Measurements from ENCODE around the gene LIMK1.

Gene LIMK1

GRCh38 chr7:74063646-74064045, 20.0 kb upstream of the LIMK1 start:
- Histone ChIP-seq H3K36me3 (no peaks in the 10 kb centered on the region), H3K4me2 (no peak overlapping the region), H3K27ac (no peak overlapping the region), H4K20me1 (no peaks in the 10 kb centered on the region), H3K4me1 (peaks cover 22% of the 10 kb centered on the region), H3K9me3 (no peaks in the 10 kb centered on the region), H3K9ac (no peak overlapping the region), H3K4me3 (no peak overlapping the region), H3K27me3 (no peaks in the 10 kb centered on the region)
- no peak for TF ChIP-seq Cebpa-rat (IDR thresholded peaks at IDR 0.05)

GRCh38 chr7:74064696-74065095, 18.9 kb upstream of the LIMK1 start:
- Histone ChIP-seq H3K9ac (no peak overlapping the region), H3K27ac (no peak overlapping the region), H3K9me3 (no peaks in the 10 kb centered on the region), H3K36me3 (no peaks in the 10 kb centered on the region), H3K27me3 (no peaks in the 10 kb centered on the region), H3K4me2 (no peak overlapping the region), H4K20me1 (no peaks in the 10 kb centered on the region), H3K4me1 (peaks cover 22% of the 10 kb centered on the region), H3K4me3 (no peak overlapping the region)
- TF ChIP-seq Cebpa-rat (IDR thresholded peaks at IDR 0.05) = no peak

- Histone ChIP-seq H3K36me3 (no peaks in the 10 kb centered on the region), H3K4me1 (peaks cover 14% of the 10 kb centered on the region), H3K27ac (no peak overlapping the region), H3K27me3 (no peaks in the 10 kb centered on the region), H3K9ac (no peak overlapping the region), H3K4me2 (no peak overlapping the region), H3K9me3 (no peaks in the 10 kb centered on the region), H3K4me3 (no peak overlapping the region), H4K20me1 (no peaks in the 10 kb centered on the region)
- no peak for TF ChIP-seq Cebpa-rat (IDR thresholded peaks at IDR 0.05)
Measured at GRCh38 chr7:74066626-74067025, 17.0 kb upstream of the LIMK1 start.

GRCh38 chr7:74068378-74069085, 15.1 kb upstream of the LIMK1 start:
- no peak overlapping the region for H3K4me2 ChIP-seq

GRCh38 chr7:74069086-74069541, 14.5 kb upstream of the LIMK1 start:
- Histone ChIP-seq H3K36me3 (no peaks in the 10 kb centered on the region), H3K9ac (no peak overlapping the region), H3K27me3 (no peaks in the 10 kb centered on the region), H4K20me1 (no peaks in the 10 kb centered on the region), H3K4me2 (no peak overlapping the region), H3K4me1 (peaks cover 5% of the 10 kb centered on the region), H3K9me3 (no peaks in the 10 kb centered on the region), H3K4me3 (no peak overlapping the region), H3K27ac (0 out of 2 replicates have a peak overlapping the region, but pooled peaks have one; percentile 9)
- TF ChIP-seq Cebpa-rat (IDR thresholded peaks at IDR 0.05) = no peak

More at GRCh38 chr7:74068378-74069085, 15.1 kb upstream of the LIMK1 start:
- peaks cover 5% of the 10 kb centered on the region for H3K4me1 ChIP-seq
- no peaks in the 10 kb centered on the region for H3K9me3 ChIP-seq
- no peak overlapping the region for H3K9ac ChIP-seq
- no peak overlapping the region for H3K4me3 ChIP-seq
- no peaks in the 10 kb centered on the region for H3K36me3 ChIP-seq
- H4K20me1 ChIP-seq = no peaks in the 10 kb centered on the region
- TF ChIP-seq Cebpa-rat (IDR thresholded peaks at IDR 0.05) = no peak
- H3K27me3 ChIP-seq = no peaks in the 10 kb centered on the region
- H3K27ac ChIP-seq = 0 out of 2 replicates have a peak overlapping the region, but pooled peaks have one; percentile 9

GRCh38 chr7:74069790-74070618, 13.6 kb upstream of the LIMK1 start:
- Histone ChIP-seq H3K4me2 (no peak overlapping the region), H3K9me3 (no peaks in the 10 kb centered on the region), H4K20me1 (no peaks in the 10 kb centered on the region), H3K27me3 (no peaks in the 10 kb centered on the region), H3K4me3 (no peak overlapping the region), H3K36me3 (no peaks in the 10 kb centered on the region), H3K9ac (no peak overlapping the region), H3K27ac (no peak overlapping the region), H3K4me1 (peaks cover 5% of the 10 kb centered on the region)
- 0 out of 2 replicates have a peak, but pooled peaks have one; percentile 28 for TF ChIP-seq Cebpa-rat (IDR thresholded peaks at IDR 0.05)

GRCh38 chr7:74070619-74070921, 13.0 kb upstream of the LIMK1 start:
- Histone ChIP-seq H3K9ac (no peak overlapping the region), H3K27me3 (no peaks in the 10 kb centered on the region), H3K4me2 (no peak overlapping the region), H4K20me1 (no peaks in the 10 kb centered on the region), H3K9me3 (no peaks in the 10 kb centered on the region), H3K27ac (no peak overlapping the region), H3K4me1 (peaks cover 5% of the 10 kb centered on the region), H3K36me3 (no peaks in the 10 kb centered on the region), H3K4me3 (no peak overlapping the region)
- no peak for TF ChIP-seq Cebpa-rat (IDR thresholded peaks at IDR 0.05)

- H4K20me1 ChIP-seq = no peaks in the 10 kb centered on the region
- H3K9ac ChIP-seq = no peak overlapping the region
- TF ChIP-seq Cebpa-rat (IDR thresholded peaks at IDR 0.05) = no peak
Measured at GRCh38 chr7:74071121-74071520, 12.5 kb upstream of the LIMK1 start.

GRCh38 chr7:74074770-74075169, 8.8 kb upstream of the LIMK1 start:
- no peak overlapping the region for H3K9ac ChIP-seq
- no peaks in the 10 kb centered on the region for H3K9me3 ChIP-seq
- peaks cover 13% of the 10 kb centered on the region for H3K4me1 ChIP-seq
- no peak for TF ChIP-seq Cebpa-rat (IDR thresholded peaks at IDR 0.05)
- no peaks in the 10 kb centered on the region for H3K27me3 ChIP-seq
- H3K4me3 ChIP-seq = no peak overlapping the region
- H3K36me3 ChIP-seq = no peaks in the 10 kb centered on the region
- H3K27ac ChIP-seq = no peak overlapping the region
- no peaks in the 10 kb centered on the region for H4K20me1 ChIP-seq
- H3K4me2 ChIP-seq = no peak overlapping the region

More at GRCh38 chr7:74071121-74071520, 12.5 kb upstream of the LIMK1 start:
- Histone ChIP-seq H3K4me3 (no peak overlapping the region), H3K4me2 (no peak overlapping the region), H3K27me3 (no peaks in the 10 kb centered on the region), H3K9me3 (no peaks in the 10 kb centered on the region), H3K36me3 (no peaks in the 10 kb centered on the region), H3K4me1 (peaks cover 5% of the 10 kb centered on the region), H3K27ac (no peak overlapping the region)

- no peaks in the 10 kb centered on the region for H4K20me1 ChIP-seq
- H3K9me3 ChIP-seq = no peaks in the 10 kb centered on the region
- no peak for TF ChIP-seq Cebpa-rat (IDR thresholded peaks at IDR 0.05)
- no peaks in the 10 kb centered on the region for H3K27me3 ChIP-seq
- H3K4me3 ChIP-seq = no peak overlapping the region
- H3K4me1 ChIP-seq = peaks cover 25% of the 10 kb centered on the region
- H3K36me3 ChIP-seq = no peaks in the 10 kb centered on the region
- H3K9ac ChIP-seq = no peak overlapping the region
- H3K4me2 ChIP-seq = no peak overlapping the region
- no peak overlapping the region for H3K27ac ChIP-seq
Measured at GRCh38 chr7:74078461-74078860, 5.1 kb upstream of the LIMK1 start.

All from BLaER1 (cell line).